Neural cell (in vitro differentiated cells): ENCODE results near the gene XG.

Experiments
- EZH2 ChIP-seq: fragments of 200-600, 300-800 bp; shearing (Covaris generic), sonication (generic); IDR thresholded peaks from 2 replicates; pipeline ENCODE4 v1.6.1; 2014; ENCODE audit warnings: antibody characterized with exemption, low read length, borderline replicate concordance, mild to moderate bottlenecking; ENCODE audit not compliant: insufficient read depth, poor library complexity, severe bottlenecking
- REST ChIP-seq: IDR thresholded peaks from 2 replicates; pipeline ENCODE4 v1.6.1; 2012; ENCODE audit warnings: borderline replicate concordance

- TF ChIP-seq EZH2, result no peak
- no peak for TF ChIP-seq REST
Measured at GRCh38 chrX:2712428-2712827, 39.4 kb upstream of the XG start.
